Activated naive CD4-positive, alpha-beta T cell treated with anti-CD3 and anti-CD28 coated beads, Interleukin-2, amount 50 U/mL, for 16 hours (primary cell): Measurements from ENCODE around the gene SLC23A1.
"Not testable (repeated sequence)": the region's sequence is repeated elsewhere in the genome, so short reads cannot be mapped to it uniquely, and the experiment has no call there.

Experiments
- DNase-seq: peaks from one replicate; pipeline ENCODE4 v3.0.0-alpha.2; 2020

The SLC23A1 gene

GRCh38 chr5:139389701-139390638 lies 6.9 kb upstream of the SLC23A1 start, which contains the start of gene MZB1:
MZB1 (minus strand) TSS chr5:139389913; CDS start chr5:139389856, 57 bp downstream.
- DNase-seq = no peak

- no peak for DNase-seq
Measured at GRCh38 chr5:139388198-139388821, 5.2 kb upstream of the SLC23A1 start.

DNA sequence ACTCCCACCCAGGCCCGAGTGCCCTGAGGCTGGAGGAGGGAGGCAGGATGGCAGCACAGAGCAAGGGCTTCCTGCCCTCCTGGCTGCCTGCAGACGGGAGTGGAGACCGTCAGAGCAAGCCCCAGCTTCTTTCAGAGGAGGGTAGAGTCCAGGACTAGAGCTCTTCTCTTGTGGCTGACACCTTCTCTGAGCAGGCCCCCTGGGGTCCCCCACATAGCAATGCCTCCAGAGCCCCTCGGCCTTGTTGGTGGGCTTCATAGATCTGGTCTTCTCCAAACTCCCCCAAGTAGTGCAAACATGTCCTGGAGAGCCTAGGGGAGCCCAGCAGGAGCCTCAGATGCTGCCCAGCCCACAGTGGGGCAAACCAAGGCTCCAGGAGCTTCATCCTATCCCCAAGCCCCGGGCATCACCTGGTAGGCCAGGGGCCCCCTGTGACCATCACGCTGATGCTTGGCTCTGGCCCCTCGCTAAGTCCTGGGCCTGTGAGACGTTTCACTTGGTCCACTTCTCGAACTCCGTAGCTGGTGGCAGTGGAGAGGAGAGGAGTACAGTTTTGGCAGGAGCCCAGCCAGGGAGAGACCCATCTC lies 4.6 kb upstream of the SLC23A1 start:
- DNase-seq = no peak

GRCh38 chr5:139386956-139387355 lies 3.9 kb upstream of the SLC23A1 start:
- DNase-seq = not testable (repeated sequence)

DNA sequence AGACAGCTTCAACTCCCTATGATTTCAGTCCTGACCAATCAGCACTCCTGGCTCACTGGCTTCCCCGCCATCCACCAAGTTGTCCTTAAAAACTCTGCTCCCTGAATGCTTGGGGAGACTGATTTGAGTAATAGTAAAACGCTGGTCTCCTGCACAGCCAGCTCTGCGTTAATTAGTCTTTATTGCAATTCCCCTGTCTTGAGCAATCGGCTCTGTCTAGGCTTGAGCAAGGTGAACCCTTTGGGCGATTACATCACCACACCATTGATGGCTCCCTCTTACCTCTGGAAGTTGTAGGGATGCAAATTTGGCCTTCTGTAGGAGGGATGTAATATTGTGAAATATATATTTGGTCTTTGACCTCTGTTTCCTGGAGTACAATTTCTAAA lies 2.9 kb upstream of the SLC23A1 start:
- DNase-seq = no peak

DNA sequence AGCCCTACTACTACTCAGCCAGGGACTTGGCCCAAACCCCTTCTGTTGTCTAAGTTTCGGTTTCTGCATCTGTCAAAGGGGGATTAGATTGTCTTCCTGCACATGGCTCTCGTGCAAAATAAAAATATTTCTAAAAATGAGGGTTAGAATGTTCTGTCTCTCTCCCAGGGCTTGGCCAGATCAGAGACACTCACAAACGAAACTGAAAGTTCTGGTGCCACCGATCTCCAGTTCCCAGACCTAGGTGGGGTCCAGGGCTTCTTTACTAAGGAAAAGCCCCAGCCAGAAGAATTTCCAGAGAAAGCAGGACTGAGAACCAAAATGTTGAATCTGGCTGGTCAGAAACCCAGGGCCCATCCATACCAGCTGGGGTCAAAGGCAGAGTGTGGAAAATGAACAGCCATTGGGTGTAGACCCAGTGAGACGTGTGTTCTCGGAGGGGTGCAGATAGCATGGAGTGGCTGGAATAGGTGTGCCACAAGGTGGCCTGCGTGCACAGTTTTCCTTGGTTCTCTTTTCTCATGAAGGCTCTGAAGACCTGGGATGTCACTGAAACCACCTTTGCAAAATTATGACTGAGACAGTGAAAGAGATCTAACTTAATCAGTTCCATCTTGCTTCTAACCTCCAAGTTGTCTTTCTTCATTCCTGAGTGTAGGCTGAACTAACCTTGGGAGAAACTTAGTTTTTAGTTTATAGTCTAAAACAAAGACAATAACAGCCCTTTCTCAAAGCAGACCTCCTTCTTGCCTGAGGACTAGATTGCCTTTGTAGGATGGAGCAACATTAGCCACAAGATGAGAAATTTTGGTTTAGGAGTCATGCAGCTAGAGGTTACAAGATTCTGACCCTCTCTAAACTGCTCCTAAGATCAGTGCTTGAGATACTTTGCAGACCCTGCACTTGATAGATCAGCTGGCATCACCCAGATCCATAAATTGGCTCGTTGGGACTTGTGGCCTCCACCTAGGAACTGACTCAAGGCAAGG lies 2.3 kb upstream of the SLC23A1 start:
- no peak for DNase-seq

- no peak for DNase-seq
Measured at GRCh38 chr5:139384591-139385051, 1.5 kb upstream of the SLC23A1 start.

DNA sequence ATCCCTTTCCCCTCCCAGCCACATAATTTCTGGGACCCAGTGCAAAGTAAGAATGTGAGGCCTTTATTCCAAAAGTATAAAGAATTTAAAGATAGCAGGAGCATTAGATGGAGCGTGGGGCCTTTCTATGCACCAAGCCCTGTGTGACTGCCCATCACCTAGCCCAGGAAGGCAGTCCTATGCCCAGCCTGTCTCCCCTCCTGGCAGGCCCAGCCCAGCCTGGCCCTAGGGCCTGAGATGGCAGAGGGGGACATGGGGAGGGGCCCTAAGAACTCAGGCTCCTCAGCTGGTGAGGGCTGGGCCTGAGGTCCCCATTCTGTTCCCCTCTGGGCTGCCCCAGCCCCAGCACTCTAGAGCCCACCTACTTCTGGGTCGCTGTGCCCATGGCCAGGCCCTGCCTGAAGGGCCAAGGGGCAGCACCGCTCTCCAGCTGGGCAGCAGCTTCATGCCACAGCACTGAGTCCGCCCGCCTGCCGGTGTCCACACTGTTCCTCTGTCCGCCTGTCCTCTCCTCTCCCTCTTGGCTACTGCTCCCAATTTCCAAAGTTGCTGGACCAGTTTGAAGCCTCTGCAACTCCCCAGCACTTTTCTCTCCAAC lies 995 bp upstream of the SLC23A1 start:
- no peak for DNase-seq

DNA sequence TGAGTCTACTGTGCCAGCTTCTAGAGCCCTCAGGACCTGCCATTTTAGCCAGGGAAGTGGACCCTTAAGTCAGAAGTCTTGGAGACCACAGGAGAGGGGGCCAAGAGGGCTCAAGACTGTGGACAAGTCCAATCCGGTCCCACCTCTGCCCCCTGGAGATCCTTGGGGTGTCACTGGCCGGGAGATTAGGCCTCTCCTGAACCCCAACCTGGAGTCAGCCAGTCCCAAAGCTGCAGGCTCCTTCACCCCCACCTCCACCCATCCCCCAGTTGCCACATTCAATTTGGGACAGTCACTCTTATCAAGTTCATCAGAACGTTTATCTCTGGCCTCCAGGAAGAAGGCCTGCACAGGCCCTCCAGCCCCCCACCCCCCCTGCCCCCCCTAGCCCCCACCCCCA lies 290 bp downstream of the SLC23A1 start:
- DNase-seq = no peak

DNA sequence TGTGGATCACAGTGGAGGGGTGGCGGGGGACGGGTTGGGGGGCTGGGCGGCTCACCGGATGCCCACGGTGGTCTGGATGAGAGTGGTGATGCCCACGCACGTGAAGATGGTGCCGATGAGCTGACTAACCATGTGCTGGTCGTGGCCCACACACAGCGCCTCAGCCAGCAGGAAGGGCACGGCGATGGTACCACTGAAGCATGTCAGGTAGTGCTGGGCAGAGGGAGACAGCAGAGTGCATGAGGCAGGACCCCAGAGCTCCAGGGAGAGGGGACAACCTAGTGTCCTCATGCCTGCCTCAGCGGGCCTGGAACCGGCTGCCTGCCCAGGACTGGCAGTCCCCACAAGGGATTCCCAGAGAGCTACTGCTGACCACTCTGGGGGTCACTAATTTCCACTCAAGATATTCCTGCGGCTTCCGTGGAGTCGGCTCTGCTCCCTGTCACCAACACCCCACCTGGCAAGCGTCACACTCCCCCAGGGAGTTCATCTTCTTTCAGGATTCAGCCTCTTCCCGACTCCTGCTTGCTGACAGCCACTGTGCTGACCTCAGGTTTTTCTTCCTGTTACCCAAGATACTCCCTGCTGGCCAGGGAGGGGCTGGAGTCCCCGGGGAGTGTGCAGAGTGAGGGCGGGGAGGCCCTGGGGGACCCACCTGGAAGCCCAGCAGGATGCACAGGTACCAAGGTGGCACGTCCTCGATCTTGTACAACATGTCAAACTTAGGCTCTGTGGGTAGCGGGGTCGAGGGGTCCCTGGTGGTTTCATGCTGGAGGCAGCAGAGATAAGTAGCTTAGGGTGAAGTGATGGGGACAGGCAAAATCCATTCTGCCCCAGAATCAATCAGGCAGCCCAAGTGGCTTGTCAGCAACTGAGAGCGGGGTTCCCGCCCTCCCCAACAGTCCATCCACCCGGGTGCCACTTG lies 998 bp downstream of the SLC23A1 start:
- no peak for DNase-seq

DNA sequence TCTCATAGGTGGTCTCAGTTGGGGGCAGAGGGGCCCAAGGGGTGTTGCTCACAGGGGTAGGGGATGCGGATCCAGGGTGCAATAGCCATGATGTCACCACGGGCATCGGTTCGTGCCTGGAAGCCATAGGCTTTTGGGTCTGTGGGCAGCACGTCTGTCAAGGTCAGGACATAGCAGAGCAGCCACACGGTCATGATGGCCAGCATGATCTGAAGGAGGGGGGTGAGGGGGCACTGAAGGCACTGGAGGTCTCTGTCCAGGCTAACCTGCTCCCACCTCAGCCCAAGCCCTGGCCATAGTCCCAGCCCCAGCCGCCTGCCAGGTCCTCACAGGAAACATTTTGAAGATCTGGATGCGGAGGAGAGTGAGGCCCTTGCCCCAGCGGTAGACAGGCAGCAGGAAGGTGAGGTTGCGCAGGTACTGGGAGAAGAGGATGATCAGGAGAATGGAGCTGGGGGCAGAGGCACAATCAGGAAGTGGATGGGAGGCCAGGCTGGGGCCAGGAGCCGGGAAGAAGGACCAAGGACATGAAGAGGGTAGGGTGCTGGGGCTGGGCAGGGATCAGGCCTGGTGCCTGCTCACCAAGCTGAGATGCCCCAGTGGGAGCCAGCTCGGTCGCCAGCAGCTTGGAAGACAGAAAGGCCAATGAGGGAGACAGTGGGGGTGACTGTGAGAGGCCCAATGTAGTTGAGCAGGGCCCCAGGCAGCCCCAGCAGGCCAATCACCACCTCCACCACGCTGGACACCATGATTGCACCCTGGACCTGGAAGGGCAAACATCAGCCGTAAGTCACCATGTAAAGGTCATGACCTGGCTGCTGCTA lies 3.3 kb downstream of the SLC23A1 start:
- DNase-seq = no peak

DNA sequence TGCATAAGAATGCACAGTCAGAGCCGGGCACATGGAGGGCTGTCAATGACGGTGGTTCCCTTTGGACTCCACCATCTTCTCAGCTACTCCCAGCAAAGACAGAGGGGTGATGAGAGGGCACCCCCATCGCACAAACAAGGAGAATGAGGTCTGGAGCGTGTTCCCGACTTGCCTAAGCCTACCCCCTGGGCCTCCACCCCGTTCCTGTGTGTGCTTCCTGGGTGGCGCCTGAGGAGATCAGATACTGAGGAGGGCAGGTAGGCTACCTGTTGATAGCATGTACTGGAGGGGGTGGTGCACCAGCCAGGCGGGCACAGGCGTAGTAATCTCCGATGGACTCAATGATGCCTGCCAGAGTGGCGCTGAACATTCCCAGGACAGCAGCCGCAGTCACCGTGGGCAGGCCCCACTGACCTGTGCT lies 4.1 kb downstream of the SLC23A1 start:
- no peak for DNase-seq

GRCh38 chr5:139378101-139378825 lies 4.8 kb downstream of the SLC23A1 start:
- DNase-seq = no peak

GRCh38 chr5:139377226-139377625 lies 5.9 kb downstream of the SLC23A1 start:
- DNase-seq = no peak

DNA sequence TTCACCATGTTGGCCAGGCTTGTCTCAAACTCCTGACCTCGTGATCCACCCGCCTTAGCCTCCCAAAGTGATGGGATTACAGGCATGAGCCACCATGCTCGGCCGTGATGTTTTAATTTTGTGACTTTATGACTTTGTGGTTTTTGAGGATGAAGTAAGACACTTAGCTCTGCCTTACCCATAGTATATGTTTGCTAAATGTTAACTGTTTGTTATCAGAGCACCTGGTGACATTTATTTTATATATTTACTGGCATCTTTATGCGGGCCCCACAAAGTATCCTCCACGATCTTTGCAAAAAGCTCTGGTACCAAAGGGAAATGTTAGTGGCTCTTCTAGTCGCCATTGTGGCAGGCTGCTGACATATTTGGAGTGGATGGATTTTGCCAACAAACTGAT lies 6.7 kb downstream of the SLC23A1 start:
- no peak for DNase-seq

DNA sequence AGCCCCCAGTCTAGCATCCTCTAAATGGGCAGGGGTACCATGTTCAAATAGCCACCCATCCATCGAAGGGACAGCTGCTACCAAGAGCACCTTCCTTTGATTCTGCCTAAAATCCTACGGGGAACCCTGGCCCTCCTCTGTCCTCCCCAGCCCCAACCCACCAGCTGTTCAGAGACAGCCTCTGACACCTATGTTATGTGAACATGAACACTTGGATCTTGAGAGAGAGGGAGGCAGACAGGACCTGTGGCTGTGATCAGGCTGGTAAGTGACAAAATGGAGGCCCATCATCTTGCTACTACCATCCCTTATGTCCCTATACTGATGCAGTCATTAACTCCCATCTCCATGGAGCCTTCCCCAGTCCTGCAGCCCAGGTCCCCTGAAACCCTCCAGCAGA lies 8.2 kb downstream of the SLC23A1 start:
- DNase-seq = no peak

DNA sequence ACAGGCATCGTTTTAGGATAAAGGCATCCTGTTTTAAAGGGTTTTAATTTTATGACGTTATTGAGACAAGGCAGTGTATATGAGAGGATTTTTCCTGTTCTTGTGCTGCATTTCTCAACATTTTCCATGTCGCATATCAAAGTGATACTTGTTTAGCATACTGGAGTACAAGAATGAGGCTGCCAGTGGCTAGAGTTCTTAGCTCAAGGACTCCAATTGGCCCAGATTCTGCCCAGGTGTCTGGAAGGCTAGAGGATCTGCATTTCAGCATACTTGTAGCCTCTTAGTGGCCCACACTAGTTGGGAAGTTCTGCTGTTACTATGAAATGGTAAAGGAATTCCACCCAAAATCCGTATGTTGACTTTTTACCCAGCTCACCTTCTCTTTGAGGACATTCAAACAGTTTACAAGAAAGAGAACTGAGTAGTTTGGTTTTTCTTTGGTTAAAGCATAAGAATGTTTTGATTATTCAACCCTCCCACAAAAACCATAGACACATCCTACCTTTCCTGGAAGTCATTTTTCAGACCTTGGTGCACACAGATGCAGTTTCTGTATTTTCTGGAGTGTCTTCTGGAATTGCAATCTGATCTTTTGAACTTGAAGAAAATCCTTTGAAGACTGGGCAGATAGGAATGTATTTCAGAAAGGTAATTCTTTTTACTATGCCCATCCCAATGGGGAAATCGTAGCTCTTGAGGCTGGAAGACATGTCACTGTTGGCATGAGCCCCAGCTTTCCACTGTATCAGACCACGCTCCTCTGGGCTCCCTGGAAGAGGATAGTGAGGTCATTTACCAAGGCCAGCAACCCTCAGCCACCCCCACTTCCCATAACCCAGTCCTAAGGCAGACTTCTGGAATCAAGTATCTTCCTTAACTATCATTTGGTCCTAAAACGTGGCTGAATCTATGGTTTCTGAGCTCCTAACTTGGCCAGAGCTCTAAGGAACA lies 11.3 kb downstream of the SLC23A1 start:
- DNase-seq = no peak

DNA sequence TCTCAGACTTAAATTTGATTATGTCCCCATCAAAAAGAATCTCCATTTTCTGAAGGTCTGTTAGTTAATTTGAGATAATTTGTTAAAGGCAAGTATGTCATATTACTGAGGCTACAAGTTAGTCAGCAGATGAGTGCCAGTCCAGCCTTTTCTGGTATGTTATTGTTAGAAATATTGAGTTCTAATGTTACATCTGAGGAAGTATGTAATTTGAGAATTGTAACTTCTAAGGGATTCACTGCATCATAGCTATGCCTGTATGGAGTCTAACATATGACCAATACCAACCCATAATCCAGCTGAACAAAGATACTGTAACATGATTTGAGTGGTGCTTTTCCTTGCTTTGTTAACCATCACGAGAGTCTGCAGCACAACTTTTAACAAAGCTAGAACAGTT lies 13.9 kb downstream of the SLC23A1 start:
- DNase-seq = no peak
